Colonic mucosa (tissue), 4 donors: Measurements from ENCODE around the gene BTN3A1. TPM values are rescaled to one million over a fixed set of nuclear protein-coding genes. Genes with fewer than 3 reads are reported as not detected.
"Not testable (repeated sequence)": the region's sequence is repeated elsewhere in the genome, so short reads cannot be mapped to it uniquely, and the experiment has no call there.

ENCODE experiments used
- DNase-seq: peaks from one replicate; pipeline ENCODE4 v3.0.0-alpha.2; 2020
- H3K27ac ChIP-seq: fragments of 200-600 bp; one replicate; pipeline ENCODE4 v1.8.0; 2021
- H3K27me3 ChIP-seq: fragments of 200-600 bp; one replicate; pipeline ENCODE4 v1.8.0; 2021
- H3K36me3 ChIP-seq: fragments of 200-600 bp; one replicate; pipeline ENCODE4 v1.8.0; 2021
- H3K4me1 ChIP-seq: fragments of 200-600 bp; one replicate; pipeline ENCODE4 v1.8.0; 2021; ENCODE audit warnings: mild to moderate bottlenecking
- H3K4me3 ChIP-seq: fragments of 200-600 bp; one replicate; pipeline ENCODE4 v1.8.0; 2021
- H3K9ac ChIP-seq, 2 donors: one replicate each; pipeline ENCODE4 v1.7.0; 2013; ENCODE audit warnings: control low read depth in 2 of 2, low read depth in 2 of 2, low read length in 2 of 2
- H3K9me3 ChIP-seq: fragments of 200-600 bp; one replicate; pipeline ENCODE4 v1.8.0; 2021
- intact Hi-C: fragments of 100-400 bp; cut with DNase I; formaldehyde crosslinking; loops from one replicate; pipeline ENCODE4 v1.14.1; 2022
- total RNA-seq, 2 donors: library from RNA; stranded (reverse); fragmentation: NEBNext Ultra II Directional in 1 of 2; extraction: Animal tissue kit (Norgen Biotek cat#: 25700) in 1 of 2; gene quantifications; one replicate each; pipeline ENCODE4 v1.2.1, GENCODE V29; 2021
- TF ChIP-seq, protein P1 (sequence below): fragments of 200-600 bp; IDR thresholded peaks from one replicate; pipeline ENCODE4 v1.8.0; 2022; ENCODE audit warnings: antibody characterized with exemption, mild to moderate bottlenecking
- donor health status: healthy.
- donor health status: DM: no; HTN: no; CAD: no.
- donor health status: DM: no; HTN: no; CAD: no.

Gene BTN3A1
- total RNA-seq, 2 donors from 2014 or later: 24.1 to 29.4 TPM

DNA sequence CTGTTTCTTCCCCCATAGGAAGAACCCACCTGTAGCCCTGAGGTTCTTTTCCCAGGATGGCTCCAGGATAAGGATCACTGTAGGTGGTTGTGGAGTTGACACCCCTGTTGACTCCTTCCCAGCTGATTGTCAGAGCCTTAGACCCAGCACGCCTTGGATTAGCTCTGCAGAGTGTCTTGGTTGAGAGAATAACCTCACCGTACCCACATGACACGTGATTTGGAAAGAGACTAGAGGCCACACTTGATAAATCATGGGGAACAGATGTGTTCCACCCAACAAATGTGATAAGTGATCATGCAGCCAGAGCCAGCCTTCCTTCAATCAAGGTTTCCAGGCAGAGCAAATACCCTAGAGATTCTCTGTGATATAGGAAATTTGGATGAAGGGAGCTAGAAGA is 12.2 kb downstream of the BTN3A1 start:
- no peak overlapping the region for H3K4me3 ChIP-seq
- H3K4me1 ChIP-seq: no peaks in the 10 kb centered on the region
- no peaks in the 10 kb centered on the region for H3K27me3 ChIP-seq
- DNase-seq: no peak
- H3K9ac ChIP-seq: no peak overlapping the region
- TF ChIP-seq, protein P1, sequence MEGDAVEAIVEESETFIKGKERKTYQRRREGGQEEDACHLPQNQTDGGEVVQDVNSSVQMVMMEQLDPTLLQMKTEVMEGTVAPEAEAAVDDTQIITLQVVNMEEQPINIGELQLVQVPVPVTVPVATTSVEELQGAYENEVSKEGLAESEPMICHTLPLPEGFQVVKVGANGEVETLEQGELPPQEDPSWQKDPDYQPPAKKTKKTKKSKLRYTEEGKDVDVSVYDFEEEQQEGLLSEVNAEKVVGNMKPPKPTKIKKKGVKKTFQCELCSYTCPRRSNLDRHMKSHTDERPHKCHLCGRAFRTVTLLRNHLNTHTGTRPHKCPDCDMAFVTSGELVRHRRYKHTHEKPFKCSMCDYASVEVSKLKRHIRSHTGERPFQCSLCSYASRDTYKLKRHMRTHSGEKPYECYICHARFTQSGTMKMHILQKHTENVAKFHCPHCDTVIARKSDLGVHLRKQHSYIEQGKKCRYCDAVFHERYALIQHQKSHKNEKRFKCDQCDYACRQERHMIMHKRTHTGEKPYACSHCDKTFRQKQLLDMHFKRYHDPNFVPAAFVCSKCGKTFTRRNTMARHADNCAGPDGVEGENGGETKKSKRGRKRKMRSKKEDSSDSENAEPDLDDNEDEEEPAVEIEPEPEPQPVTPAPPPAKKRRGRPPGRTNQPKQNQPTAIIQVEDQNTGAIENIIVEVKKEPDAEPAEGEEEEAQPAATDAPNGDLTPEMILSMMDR: no peak
- no peaks in the 10 kb centered on the region for H3K36me3 ChIP-seq
- no peak overlapping the region for H3K27ac ChIP-seq
- no peaks in the 10 kb centered on the region for H3K9me3 ChIP-seq
- intact Hi-C loops: no loop called here

DNA sequence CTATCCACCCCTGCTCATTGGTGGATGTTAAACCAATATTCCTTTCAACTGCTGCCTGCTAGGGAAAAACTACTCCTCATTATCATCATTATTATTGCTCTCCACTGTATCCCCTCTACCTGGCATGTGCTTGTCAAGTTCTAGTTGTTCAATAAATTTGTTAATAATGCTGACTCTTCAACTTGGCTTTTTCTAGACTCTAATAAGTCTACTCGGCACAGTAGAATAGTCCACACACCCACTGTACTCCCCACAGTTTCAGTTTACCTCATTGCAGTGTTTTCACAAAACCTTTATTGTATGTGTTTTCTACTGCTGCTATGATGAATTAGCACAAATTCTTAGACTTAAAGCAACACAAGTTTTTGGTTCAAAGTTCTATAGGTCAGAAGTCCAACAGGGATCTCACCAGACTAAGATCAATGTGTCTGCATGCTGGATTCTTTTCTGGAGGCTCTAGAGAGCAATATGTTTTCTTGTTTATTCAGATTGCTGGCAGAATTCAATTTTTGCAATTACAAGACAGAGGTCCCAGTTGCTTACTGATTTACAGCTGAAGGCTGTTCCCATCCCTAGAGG is 13.1 kb downstream of the BTN3A1 start:
- no peaks in the 10 kb centered on the region for H3K36me3 ChIP-seq
- H3K27me3 ChIP-seq: no peaks in the 10 kb centered on the region
- TF ChIP-seq, protein P1: no peak
- no peaks in the 10 kb centered on the region for H3K4me1 ChIP-seq
- DNase-seq: no peak
- H3K9ac ChIP-seq: no peak overlapping the region
- no peak overlapping the region for H3K27ac ChIP-seq
- H3K4me3 ChIP-seq: no peak overlapping the region
- H3K9me3 ChIP-seq: no peaks in the 10 kb centered on the region
- intact Hi-C loops: no loop called here

DNA sequence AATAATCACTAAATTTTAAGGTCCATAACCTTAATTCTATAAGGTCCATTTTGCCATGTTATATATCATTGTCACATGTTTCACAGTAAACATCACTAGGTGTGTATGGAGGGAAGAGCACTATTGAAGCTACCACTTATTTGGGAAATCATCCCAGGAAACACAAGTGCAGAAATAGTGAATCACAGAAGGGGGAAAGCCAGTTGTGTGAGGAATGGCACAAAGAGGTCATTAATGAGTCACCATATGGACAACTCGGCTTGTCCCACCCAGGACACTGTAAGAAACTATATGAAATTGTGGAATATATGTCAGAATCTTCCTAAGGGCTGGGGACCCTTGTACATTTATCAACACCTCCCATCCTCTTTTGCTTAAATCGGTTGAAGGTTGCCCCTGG is 13.7 kb downstream of the BTN3A1 start:
- intact Hi-C loops: no loop called here
- no peak for DNase-seq
- Histone ChIP-seq H3K27me3 (no peaks in the 10 kb centered on the region), H3K4me3 (no peak overlapping the region), H3K9me3 (no peaks in the 10 kb centered on the region), H3K9ac (no peak overlapping the region), H3K4me1 (peaks cover 4% of the 10 kb centered on the region), H3K27ac (no peak overlapping the region), H3K36me3 (no peaks in the 10 kb centered on the region)
- TF ChIP-seq, protein P1: no peak

DNA sequence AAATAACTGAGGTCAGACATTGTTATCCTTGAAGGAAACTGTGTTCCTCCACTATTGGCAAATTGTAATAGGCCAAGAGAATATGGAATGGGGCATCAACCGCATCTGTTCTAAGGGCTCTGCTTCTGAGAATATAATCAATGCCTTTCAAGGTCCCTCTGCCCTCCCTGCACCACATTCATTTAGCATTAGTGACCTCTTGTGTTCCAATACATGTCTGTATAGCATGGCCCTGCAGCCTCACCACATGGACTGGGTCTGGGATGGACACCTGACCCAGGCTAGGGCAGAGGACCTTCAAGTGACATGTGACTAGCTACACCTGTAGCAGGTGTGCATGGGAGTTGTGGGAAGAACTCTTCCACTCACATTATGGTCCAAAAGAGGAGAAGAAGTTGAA is 14.2 kb downstream of the BTN3A1 start:
- no peaks in the 10 kb centered on the region for H3K36me3 ChIP-seq
- H3K4me3 ChIP-seq: no peak overlapping the region
- DNase-seq: no peak
- H3K4me1 ChIP-seq: peaks cover 4% of the 10 kb centered on the region
- no peak overlapping the region for H3K9ac ChIP-seq
- H3K9me3 ChIP-seq: no peaks in the 10 kb centered on the region
- TF ChIP-seq, protein P1: no peak
- H3K27me3 ChIP-seq: no peaks in the 10 kb centered on the region
- intact Hi-C loops: no loop called here
- H3K27ac ChIP-seq: no peak overlapping the region

DNA sequence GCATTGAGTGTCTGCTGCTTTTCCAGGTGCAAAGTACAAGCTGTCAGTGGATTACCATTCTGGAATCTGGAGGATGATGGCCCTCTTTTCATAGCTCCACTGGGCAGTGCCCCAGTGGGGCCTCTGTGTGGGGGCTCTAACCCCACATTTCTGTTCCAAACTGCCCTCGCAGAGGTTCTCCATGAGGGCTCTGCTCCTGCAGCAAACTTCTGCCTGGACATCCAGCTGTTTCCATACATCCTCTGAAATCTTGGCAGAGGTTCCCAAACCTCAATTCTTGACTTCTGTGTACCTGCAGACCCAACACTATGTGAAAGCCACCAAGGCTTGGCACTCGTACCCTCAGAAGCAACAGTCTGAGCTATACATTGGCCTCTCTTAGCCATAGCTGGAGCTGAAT is 16.0 kb downstream of the BTN3A1 start:
- intact Hi-C loops, H3K4me3 ChIP-seq, H3K4me1 ChIP-seq, H3K36me3 ChIP-seq, H3K9ac ChIP-seq, H3K27ac ChIP-seq, H3K9me3 ChIP-seq, DNase-seq, H3K27me3 ChIP-seq: not testable (repeated sequence)

DNA sequence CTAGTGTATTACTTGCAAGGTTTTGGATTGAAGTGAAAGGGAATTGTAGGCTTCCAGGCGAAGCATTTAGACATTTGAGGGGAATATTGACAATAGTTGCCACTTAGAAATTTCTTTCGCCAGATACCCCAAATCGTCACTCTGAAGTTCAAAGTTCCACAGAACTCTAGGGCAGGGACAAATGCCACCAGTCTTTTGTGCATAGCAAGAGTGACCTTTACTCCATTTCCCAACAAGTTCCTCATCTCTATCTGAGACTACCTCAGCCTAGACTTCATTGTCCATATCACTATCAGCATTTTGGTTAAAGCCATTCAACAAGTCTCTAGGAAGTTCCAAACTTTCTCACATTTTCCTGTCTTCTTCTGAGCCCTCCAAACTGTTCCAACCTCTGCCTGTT is 16.7 kb downstream of the BTN3A1 start:
- H3K27ac ChIP-seq, DNase-seq, H3K9ac ChIP-seq, H3K27me3 ChIP-seq, H3K9me3 ChIP-seq, intact Hi-C loops, H3K36me3 ChIP-seq, H3K4me1 ChIP-seq, H3K4me3 ChIP-seq: not testable (repeated sequence)
